SK-N-MC (cell line): ENCODE results near the gene GIPC3.

ENCODE experiments used
- DNase-seq: peaks from one replicate; pipeline ENCODE4 v3.0.0-alpha.2; 2011; ENCODE audit warnings: low read depth, low spot score
- H3K27ac ChIP-seq: fragments of 200-600 bp; sonication (generic); 2 replicates; pipeline ENCODE4 v1.5.1; 2016; ENCODE audit warnings: mixed run types
- H3K36me3 ChIP-seq: fragments of 200-600 bp; sonication (generic); 2 replicates; pipeline ENCODE4 v1.6.1; 2017; ENCODE audit warnings: antibody characterized with exemption, low read length, mixed read lengths; ENCODE audit not compliant: insufficient read depth
- H3K4me3 ChIP-seq: fragments of 200-600 bp; sonication (generic); 2 replicates; pipeline ENCODE4 v1.5.1; 2016
- H3K9ac ChIP-seq: fragments of 200-600 bp; sonication (generic); 2 replicates; pipeline ENCODE4 v1.8.0; 2017; ENCODE audit warnings: mixed run types, mixed read lengths; ENCODE audit not compliant: insufficient read length
- H3K9me3 ChIP-seq: fragments of 200-600 bp; sonication (generic); 2 replicates; pipeline ENCODE4 v1.6.1; 2017; ENCODE audit warnings: low read depth, mild to moderate bottlenecking, antibody characterized with exemption, low read length, moderate library complexity, mixed read lengths
- EZH2 ChIP-seq: fragments of 200-600 bp; sonication (generic); IDR thresholded peaks from one replicate; pipeline ENCODE4 v1.6.1; 2017; ENCODE audit warnings: antibody characterized with exemption
- FOXP2 ChIP-seq: optimal IDR thresholded peaks from 2 replicates; pipeline ENCODE3; 2011; ENCODE audit warnings: mild to moderate bottlenecking, moderate library complexity; ENCODE audit not compliant: insufficient read depth; ENCODE audit errors: extremely low read length, control extremely low read depth
- POLR2AphosphoS5 ChIP-seq: IDR thresholded peaks from 2 replicates; pipeline ENCODE4 v1.6.1; 2012; ENCODE audit warnings: mild to moderate bottlenecking, low read depth, low read length, borderline replicate concordance

Gene GIPC3

GRCh38 chr19:3632739-3633558, 47.7 kb downstream of the GIPC3 start:
- Histone ChIP-seq H3K9ac (no peak overlapping the region), H3K27ac (no peak overlapping the region), H3K36me3 (no peaks in the 10 kb centered on the region), H3K4me3 (no peak overlapping the region), H3K9me3 (no peaks in the 10 kb centered on the region)
- no peak for DNase-seq
- no peak for TF ChIP-seq POLR2AphosphoS5
- no peak for TF ChIP-seq FOXP2
- no peak for TF ChIP-seq EZH2

GRCh38 chr19:3633559-3633988, 48.3 kb downstream of the GIPC3 start:
- H3K9me3 ChIP-seq: no peaks in the 10 kb centered on the region
- H3K4me3 ChIP-seq: no peak overlapping the region
- no peaks in the 10 kb centered on the region for H3K36me3 ChIP-seq
- no peak for DNase-seq
- H3K27ac ChIP-seq: no peak overlapping the region
- TF ChIP-seq EZH2 (no peak), POLR2AphosphoS5 (no peak), FOXP2 (no peak)
- H3K9ac ChIP-seq: no peak overlapping the region

GRCh38 chr19:3634496-3635045, 49.3 kb downstream of the GIPC3 start:
- DNase-seq: no peak
- H3K4me3 ChIP-seq: no peak overlapping the region
- H3K36me3 ChIP-seq: no peaks in the 10 kb centered on the region
- H3K9ac ChIP-seq: no peak overlapping the region
- H3K9me3 ChIP-seq: no peaks in the 10 kb centered on the region
- H3K27ac ChIP-seq: no peak overlapping the region
- no peak for TF ChIP-seq EZH2
- no peak for TF ChIP-seq FOXP2
- TF ChIP-seq POLR2AphosphoS5: no peak

- H3K36me3 ChIP-seq: no peaks in the 10 kb centered on the region
- DNase-seq: no peak
- no peak overlapping the region for H3K4me3 ChIP-seq
- H3K9me3 ChIP-seq: no peaks in the 10 kb centered on the region
- H3K27ac ChIP-seq: no peak overlapping the region
- H3K9ac ChIP-seq: no peak overlapping the region
- TF ChIP-seq EZH2: no peak
- no peak for TF ChIP-seq POLR2AphosphoS5
- no peak for TF ChIP-seq FOXP2
Observed at GRCh38 chr19:3636506-3636905, 51.2 kb downstream of the GIPC3 start.

GRCh38 chr19:3636962-3637361, 51.7 kb downstream of the GIPC3 start:
- no peak for DNase-seq
- TF ChIP-seq FOXP2 (no peak), EZH2 (no peak), POLR2AphosphoS5 (no peak)
- no peaks in the 10 kb centered on the region for H3K9me3 ChIP-seq
- H3K9ac ChIP-seq: no peak overlapping the region
- H3K36me3 ChIP-seq: no peaks in the 10 kb centered on the region
- no peak overlapping the region for H3K27ac ChIP-seq
- H3K4me3 ChIP-seq: no peak overlapping the region

GRCh38 chr19:3637621-3638020, 52.3 kb downstream of the GIPC3 start:
- H3K27ac ChIP-seq: no peak overlapping the region
- no peaks in the 10 kb centered on the region for H3K9me3 ChIP-seq
- H3K4me3 ChIP-seq: no peak overlapping the region
- no peak for DNase-seq
- TF ChIP-seq POLR2AphosphoS5 (no peak), FOXP2 (no peak), EZH2 (no peak)
- no peak overlapping the region for H3K9ac ChIP-seq
- H3K36me3 ChIP-seq: no peaks in the 10 kb centered on the region

GRCh38 chr19:3638208-3639193, 53.2 kb downstream of the GIPC3 start:
- H3K36me3 ChIP-seq: no peaks in the 10 kb centered on the region

GRCh38 chr19:3639479-3639878, 54.2 kb downstream of the GIPC3 start:
- H3K9me3 ChIP-seq: no peaks in the 10 kb centered on the region
- no peak overlapping the region for H3K4me3 ChIP-seq
- no peak overlapping the region for H3K9ac ChIP-seq
- no peak for DNase-seq
- no peaks in the 10 kb centered on the region for H3K36me3 ChIP-seq
- TF ChIP-seq POLR2AphosphoS5: no peak
- H3K27ac ChIP-seq: no peak overlapping the region

More at GRCh38 chr19:3638208-3639193, 53.2 kb downstream of the GIPC3 start:
- DNase-seq: no peak
- Histone ChIP-seq H3K27ac (no peak overlapping the region), H3K4me3 (no peak overlapping the region), H3K9me3 (no peaks in the 10 kb centered on the region), H3K9ac (no peak overlapping the region)
- TF ChIP-seq EZH2 (no peak), FOXP2 (no peak)
